ENCODE results near the gene PRTG. TPM values are rescaled to one million over a fixed set of nuclear protein-coding genes. Genes with fewer than 3 reads are reported as not detected.
A peak's percentile ranks its signal among the peaks of the same experiment; 100 is the strongest.
"Not testable (repeated sequence)": the region's sequence is repeated elsewhere in the genome, so short reads cannot be mapped to it uniquely, and the experiment has no call there.

Gene PRTG
- total RNA-seq, 1 donor from 2014 or later = 3.0 TPM

DNA sequence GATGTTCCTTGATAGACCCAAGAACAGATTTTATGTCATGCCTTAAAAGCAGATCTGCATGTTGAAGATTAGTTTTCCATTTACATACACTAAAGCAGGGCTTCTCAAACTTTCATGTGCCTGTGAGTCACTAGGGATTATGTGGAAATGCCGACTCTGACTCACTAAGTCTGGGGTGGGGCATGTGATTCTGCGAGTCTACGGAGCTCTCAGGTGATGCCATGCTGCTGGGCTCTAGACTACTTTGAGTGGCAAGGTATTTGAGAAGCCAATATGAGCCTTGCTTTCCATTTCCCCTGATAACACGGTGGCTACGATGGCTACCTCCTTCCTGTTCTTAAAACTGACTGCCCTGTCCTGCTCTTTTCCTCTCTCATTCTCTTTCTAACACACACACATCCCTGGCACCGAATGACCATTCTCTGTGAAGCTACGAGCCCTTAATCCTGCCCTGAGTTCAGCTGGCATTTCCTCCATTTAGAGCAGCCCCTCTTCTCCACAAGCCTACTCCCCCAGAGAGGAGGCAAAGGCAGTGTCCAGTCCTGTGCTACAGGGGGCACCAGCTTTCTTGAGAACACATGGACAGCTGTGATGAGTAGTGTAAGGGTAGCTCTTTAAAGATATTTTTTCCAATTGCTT lies 115.1 kb downstream of the PRTG start:
- no peak for DNase-seq

- DNase-seq = no peak
Measured at GRCh38 chr15:55619783-55620182, 123.2 kb downstream of the PRTG start.

- DNase-seq = no peak
Measured at GRCh38 chr15:55618387-55618786, 124.6 kb downstream of the PRTG start.

- DNase-seq = no peak
Measured at GRCh38 chr15:55615445-55615844, 127.5 kb downstream of the PRTG start.

- no peak for DNase-seq
Measured at GRCh38 chr15:55613727-55614126, 129.2 kb downstream of the PRTG start.

GRCh38 chr15:55606214-55606613 lies 136.7 kb downstream of the PRTG start:
- no peak for DNase-seq

GRCh38 chr15:55601374-55601773 lies 141.6 kb downstream of the PRTG start:
- no peak for DNase-seq

GRCh38 chr15:55599439-55599838 lies 143.5 kb downstream of the PRTG start:
- DNase-seq = no peak

- DNase-seq = not testable (repeated sequence)
Measured at GRCh38 chr15:55593019-55593418, 149.9 kb downstream of the PRTG start.

DNA sequence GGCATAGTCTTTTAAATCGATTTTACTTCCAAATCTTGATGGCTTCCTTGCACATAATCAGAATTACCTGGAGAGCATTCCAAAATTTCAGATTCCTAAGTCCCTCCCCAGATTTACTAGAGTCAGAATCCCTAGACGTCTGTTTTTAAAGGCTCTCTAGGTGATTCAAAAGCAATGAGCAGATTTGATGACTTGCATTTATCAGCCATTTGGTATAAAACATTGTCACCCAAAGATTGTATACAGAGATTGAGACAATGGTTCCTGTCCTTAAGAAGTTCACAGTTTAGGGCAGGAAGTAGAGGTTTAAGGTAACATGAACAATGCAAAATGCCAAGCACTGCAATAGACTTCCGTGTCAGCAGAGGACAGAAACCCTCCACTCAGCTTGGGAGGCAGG lies 152.2 kb downstream of the PRTG start:
- DNase-seq = no peak

- DNase-seq = no peak
Measured at GRCh38 chr15:55589287-55589686, 153.7 kb downstream of the PRTG start.

GRCh38 chr15:55588815-55589115 lies 154.2 kb downstream of the PRTG start:
- no peak for DNase-seq

DNA sequence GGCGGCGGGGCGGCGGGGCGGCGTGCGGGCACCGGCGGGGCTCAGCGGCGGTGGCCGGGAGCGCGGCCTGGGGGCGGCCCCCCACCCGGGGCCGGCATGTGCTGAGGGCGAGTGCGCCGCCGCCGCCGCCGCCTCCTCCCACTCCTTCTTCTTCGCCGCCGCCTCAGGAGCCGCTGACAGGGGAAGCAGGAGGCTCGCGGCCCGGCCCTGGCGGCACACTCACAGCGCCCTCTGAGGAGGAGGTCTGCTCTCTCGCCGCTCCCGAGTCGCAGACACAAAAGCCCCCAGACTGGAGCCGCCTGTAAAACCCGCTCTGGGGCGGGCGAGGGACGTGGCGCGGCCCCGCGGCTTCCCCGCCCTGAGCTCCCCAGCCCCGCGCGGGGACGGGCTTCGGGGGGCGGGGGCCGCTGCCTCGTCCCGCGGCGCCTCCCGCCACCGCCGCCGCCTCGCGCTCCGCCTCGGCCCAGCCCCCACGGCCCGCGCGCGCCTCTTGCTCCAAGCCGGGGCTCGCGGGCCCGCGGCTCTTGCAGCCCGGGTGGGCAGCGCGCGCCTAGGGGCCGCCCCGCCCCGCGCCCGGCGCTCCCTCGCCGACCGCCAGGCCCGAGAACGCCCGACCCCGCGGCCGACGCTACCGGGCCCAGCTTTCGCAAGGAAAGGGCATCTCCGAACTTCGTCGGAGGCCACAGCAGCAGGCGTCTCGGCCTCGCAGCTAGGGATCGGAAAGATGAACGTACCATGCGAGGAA lies 154.7 kb downstream of the PRTG start, which contains the start of gene PYGO1:
Gene PYGO1, minus strand, starts transcription at position 276 of the 745 bp plus-strand sequence. CDS start 462 bp downstream, outside the sequence.
- DNase-seq = peak; percentile 12

- DNase-seq = no peak
Measured at GRCh38 chr15:55587321-55588069, 155.5 kb downstream of the PRTG start.

DNA sequence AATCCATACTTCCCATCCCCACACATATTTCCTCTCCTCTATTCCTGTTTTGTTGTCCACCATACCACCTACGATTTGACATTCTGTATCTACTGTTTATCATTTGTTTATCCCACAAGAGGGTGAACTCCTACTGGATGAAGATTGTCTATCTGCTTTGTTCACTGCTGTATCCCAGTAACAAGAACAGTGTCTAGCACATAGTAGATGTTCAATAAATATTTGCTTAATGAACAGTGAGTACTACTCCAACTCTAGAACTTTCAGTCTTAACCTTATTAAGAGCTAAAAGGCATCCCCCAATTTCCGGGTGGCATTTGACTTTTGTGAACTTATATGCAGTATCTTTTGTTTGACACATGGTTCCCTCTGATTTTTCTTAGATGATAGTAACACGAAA lies 156.1 kb downstream of the PRTG start:
- DNase-seq = no peak

GRCh38 chr15:55576943-55577342 lies 166.0 kb downstream of the PRTG start:
- no peak for DNase-seq

GRCh38 chr15:55574096-55574495 lies 168.9 kb downstream of the PRTG start:
- DNase-seq = no peak

GRCh38 chr15:55573224-55573623 lies 169.7 kb downstream of the PRTG start:
- no peak for DNase-seq

GRCh38 chr15:55564347-55565145 lies 178.4 kb downstream of the PRTG start:
- DNase-seq = no peak

GRCh38 chr15:55562601-55563000 lies 180.4 kb downstream of the PRTG start:
- no peak for DNase-seq

Measured in occipital lobe (tissue), 2 donors.